ENCODE measurements around the gene DMWD.

GRCh38 chr19:45745606-45746005 lies 47.0 kb downstream of the DMWD start:
- TF ChIP-seq CTCF (IDR thresholded peaks at IDR 0.05) = no peak
- no peak for TF ChIP-seq POLR2A (IDR thresholded peaks at IDR 0.05)
